ENCODE results near the gene RHOB. TPM values are rescaled to one million over a fixed set of nuclear protein-coding genes. Genes with fewer than 3 reads are reported as not detected.
"Not testable (repeated sequence)": the region's sequence is repeated elsewhere in the genome, so short reads cannot be mapped to it uniquely, and the experiment has no call there.

The RHOB gene
- total RNA-seq, 2 experiments from 2014 or later: 14.2 to 15.4 TPM

DNA sequence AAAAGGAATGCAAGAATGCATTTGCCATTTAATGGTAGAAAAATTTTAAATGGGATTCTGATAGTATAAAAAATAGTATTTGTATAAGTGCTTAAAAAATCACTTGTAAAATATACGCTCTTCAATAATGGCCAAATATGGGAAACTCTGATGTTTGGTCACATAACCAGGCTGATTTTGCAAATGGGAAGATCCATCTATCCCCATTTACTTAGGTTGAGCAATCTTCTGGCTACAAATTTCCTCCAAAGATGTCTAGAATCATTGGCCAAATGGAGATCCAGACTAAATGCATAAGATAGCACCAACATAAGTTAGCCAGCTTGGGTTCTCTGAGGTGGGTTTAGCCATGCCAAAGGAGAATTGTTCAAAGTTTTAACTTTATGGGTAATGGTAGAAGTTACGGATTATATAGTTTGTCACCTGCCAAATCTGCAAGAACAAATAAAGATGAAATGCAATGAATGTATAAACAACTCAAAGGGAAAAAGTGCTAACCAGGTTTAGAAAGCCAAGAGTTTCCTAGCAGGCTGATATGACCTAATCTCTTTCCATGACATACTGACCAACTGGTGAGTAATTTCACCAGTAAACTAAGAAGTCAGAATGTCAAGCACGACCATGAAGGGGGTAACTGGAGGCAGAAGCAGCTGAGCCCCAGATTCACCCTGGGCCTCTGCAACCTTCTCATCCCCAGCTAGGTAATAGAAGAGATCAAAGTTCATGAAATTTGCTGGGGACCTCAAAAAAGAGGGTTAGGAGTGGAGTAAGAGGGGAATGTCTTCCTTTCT, 10.0 kb downstream of the RHOB start:
- H3K4me1 Mint-ChIP-seq (ENCODE audit: low read depth): peaks cover 14% of the 10 kb centered on the region
- no peak overlapping the region for H3K4me3 Mint-ChIP-seq
- POLR2A ChIA-PET: interaction anchor here (0.6 to 2.2 kb wide), 2 partner anchors 8 to 9 kb away, joined by 4 to 12 read pairs; partner anchors contain the start of gene RHOB
- no peak for TF ChIP-seq CTCF (IDR thresholded peaks at IDR 0.05)
- H3K27ac Mint-ChIP-seq: peak overlapping the region; percentile 76
- intact Hi-C loops (cut with micrococcal nuclease): no loop called here
- H3K36me3 Mint-ChIP-seq (ENCODE audit: low read depth): no peaks in the 10 kb centered on the region
- peaks cover 42% of the 10 kb centered on the region for H3K27me3 Mint-ChIP-seq
- ATAC-seq (peak; percentile 97), DNase-seq (peak; percentile 67)
- H3K9me3 Mint-ChIP-seq: no peaks in the 10 kb centered on the region
- CTCF ChIA-PET: interaction anchor here (0.9 to 2.1 kb wide), 8 partner anchors 9 to 204 kb away, joined by 3 to 9 read pairs (median 4); partner anchors contain the start of gene HS1BP3

- POLR2A ChIA-PET: interaction anchor here (0.6 to 2.2 kb wide), 4 partner anchors 9 to 176 kb away, joined by 3 to 12 read pairs (median 4); partner anchors contain the start of gene RHOB
- DNase-seq: no peak
- H3K27ac Mint-ChIP-seq: no peak overlapping the region
- no peaks in the 10 kb centered on the region for H3K9me3 Mint-ChIP-seq
- CTCF ChIA-PET: interaction anchor here (0.9 to 2.0 kb wide), 7 partner anchors 8 to 193 kb away, joined by 3 to 5 read pairs (median 3); partner anchors contain the start of gene RHOB
- intact Hi-C loops (cut with micrococcal nuclease): no loop called here
- no peaks in the 10 kb centered on the region for H3K36me3 Mint-ChIP-seq (ENCODE audit: low read depth)
- H3K27me3 Mint-ChIP-seq: peaks cover 40% of the 10 kb centered on the region
- peaks cover 14% of the 10 kb centered on the region for H3K4me1 Mint-ChIP-seq (ENCODE audit: low read depth)
- no peak overlapping the region for H3K4me3 Mint-ChIP-seq
- TF ChIP-seq CTCF (IDR thresholded peaks at IDR 0.05): no peak
- ATAC-seq: no peak
These were observed 11.1 kb downstream of the RHOB start for GRCh38 chr2:20457661-20458630.

DNA sequence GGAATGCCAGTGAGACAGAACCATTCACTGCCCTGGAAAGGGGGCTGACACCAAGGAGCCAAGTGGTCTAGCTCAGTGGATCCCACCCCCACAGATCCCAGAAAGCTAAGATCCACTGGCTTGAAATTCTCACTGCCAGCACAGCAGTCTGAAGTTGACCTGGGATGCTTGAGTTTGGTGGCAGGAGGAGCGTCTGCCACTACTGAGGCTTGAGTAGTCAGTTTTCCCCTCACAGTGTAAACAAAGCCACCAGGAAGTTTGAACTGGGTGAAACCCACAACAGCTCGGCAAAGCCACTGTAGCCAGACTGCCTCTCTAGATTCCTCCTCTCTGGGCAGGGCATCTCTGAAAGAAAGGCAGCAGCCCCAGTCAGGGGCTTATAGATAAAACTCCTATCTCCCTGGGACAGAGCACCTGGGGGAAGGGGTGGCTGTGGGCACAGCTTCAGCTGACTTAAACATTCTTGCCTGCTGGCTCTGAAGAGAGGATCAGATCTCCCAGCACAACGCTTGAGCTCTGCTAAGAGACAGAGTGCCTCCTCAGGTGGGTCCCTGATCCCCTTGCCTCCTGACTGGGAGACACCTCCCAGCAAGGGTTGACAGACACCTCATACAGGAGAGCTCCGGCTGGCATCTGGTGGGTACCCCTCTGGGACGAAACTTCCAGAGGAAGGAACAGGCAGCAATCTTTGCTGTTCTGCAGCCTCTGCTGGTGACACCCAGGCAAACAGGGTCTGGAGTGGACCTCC, 12.0 kb downstream of the RHOB start:
- Mint-ChIP-seq H3K27me3 (peaks cover 32% of the 10 kb centered on the region), H3K4me1 (ENCODE audit: low read depth) (peaks cover 14% of the 10 kb centered on the region)
- ATAC-seq; H3K36me3 Mint-ChIP-seq (ENCODE audit: low read depth); H3K4me3 Mint-ChIP-seq; H3K27ac Mint-ChIP-seq; DNase-seq; intact Hi-C loops (cut with micrococcal nuclease); H3K9me3 Mint-ChIP-seq: not testable (repeated sequence)
- ChIA-PET CTCF (interaction anchor here (1.1 to 2.0 kb wide), 4 partner anchors 7 to 184 kb away, joined by 3 to 5 read pairs (median 4); partner anchors contain the start of gene RHOB), POLR2A (interaction anchor here (0.6 to 0.9 kb wide), 2 partner anchors 27 to 175 kb away, joined by 3 to 4 read pairs; no protein-coding TSS in a partner anchor)

GRCh38 chr2:20465716-20466394, 19.0 kb downstream of the RHOB start:
- ATAC-seq (no peak), DNase-seq (no peak)
- ChIA-PET POLR2A (no interaction called here), CTCF (interaction anchor here (1.0 to 1.6 kb wide), 5 partner anchors 8 to 195 kb away, joined by 3 to 5 read pairs (median 3); no protein-coding TSS in a partner anchor)
- Mint-ChIP-seq H3K27ac (no peak overlapping the region), H3K4me3 (no peak overlapping the region), H3K9me3 (no peaks in the 10 kb centered on the region), H3K4me1 (ENCODE audit: low read depth) (no peaks in the 10 kb centered on the region), H3K36me3 (ENCODE audit: low read depth) (no peaks in the 10 kb centered on the region), H3K27me3 (peaks cover 8% of the 10 kb centered on the region)
- intact Hi-C loops (cut with micrococcal nuclease): no loop called here
- no peak for TF ChIP-seq CTCF (IDR thresholded peaks at IDR 0.05)

Data from activated CD8-positive, alpha-beta T cell treated with anti-CD3 and anti-CD28 coated beads for 36 hours (primary cell).